Measurements from ENCODE around the gene GPR142.

Gene GPR142

GRCh38 chr17:74393346-74393942, 26.1 kb downstream of the GPR142 start:
- DNase-seq (no peak), ATAC-seq (ENCODE audit: insufficient read depth, low read depth) (no peak)
- Histone ChIP-seq H3K27me3 (ENCODE audit: insufficient read depth, low read length, poor library complexity) (peaks cover 3% of the 10 kb centered on the region), H3K4me1 (ENCODE audit: insufficient read depth, low read length) (no peaks in the 10 kb centered on the region), H2AFZ (ENCODE audit: low read depth, low read length) (no peak overlapping the region), H3K9ac (ENCODE audit: low read depth, low read length) (no peak overlapping the region), H3K36me3 (ENCODE audit: insufficient read depth, low read length) (no peaks in the 10 kb centered on the region), H3K27ac (ENCODE audit: low read length) (no peak overlapping the region), H3K4me3 (ENCODE audit: low read depth in 1 of 2, low read length in 2 of 2) (no peak overlapping the region), H4K20me1 (ENCODE audit: insufficient read depth, low read length) (no peaks in the 10 kb centered on the region), H3K4me2 (ENCODE audit: insufficient read depth, low read length) (no peak overlapping the region), H3K9me3 (ENCODE audit: insufficient read depth, low read length, severe bottlenecking) (no peaks in the 10 kb centered on the region), H3K79me2 (ENCODE audit: insufficient read depth, low read length) (no peaks in the 10 kb centered on the region)
- TF ChIP-seq CTCF (IDR thresholded peaks at IDR 0.05; ENCODE audit: borderline replicate concordance, extremely low read depth, low read length, poor library complexity, severe bottlenecking): no peak
- TF ChIP-seq EZH2 (IDR thresholded peaks at IDR 0.05; ENCODE audit: borderline replicate concordance, low read depth, low read length, severe bottlenecking): no peak

GRCh38 chr17:74394275-74394950, 27.1 kb downstream of the GPR142 start:
- ATAC-seq (ENCODE audit: insufficient read depth, low read depth) (no peak), DNase-seq (no peak)
- Histone ChIP-seq H3K4me3 (ENCODE audit: low read depth in 1 of 2, low read length in 2 of 2) (no peak overlapping the region), H3K9ac (ENCODE audit: low read depth, low read length) (no peak overlapping the region), H3K36me3 (ENCODE audit: insufficient read depth, low read length) (no peaks in the 10 kb centered on the region), H3K4me2 (ENCODE audit: insufficient read depth, low read length) (no peak overlapping the region), H3K27ac (ENCODE audit: low read length) (no peak overlapping the region), H3K27me3 (ENCODE audit: insufficient read depth, low read length, poor library complexity) (peaks cover 3% of the 10 kb centered on the region), H3K9me3 (ENCODE audit: insufficient read depth, low read length, severe bottlenecking) (no peaks in the 10 kb centered on the region), H4K20me1 (ENCODE audit: insufficient read depth, low read length) (no peaks in the 10 kb centered on the region; the same call in 1 of the 2 replicates), H3K79me2 (ENCODE audit: insufficient read depth, low read length) (no peaks in the 10 kb centered on the region), H3K4me1 (ENCODE audit: insufficient read depth, low read length) (no peaks in the 10 kb centered on the region), H2AFZ (ENCODE audit: low read depth, low read length) (no peak overlapping the region)
- TF ChIP-seq CTCF (IDR thresholded peaks at IDR 0.05; ENCODE audit: borderline replicate concordance, extremely low read depth, low read length, poor library complexity, severe bottlenecking): no peak
- no peak for TF ChIP-seq EZH2 (IDR thresholded peaks at IDR 0.05; ENCODE audit: borderline replicate concordance, low read depth, low read length, severe bottlenecking)

- no peak for ATAC-seq (ENCODE audit: insufficient read depth, low read depth)
- Histone ChIP-seq H3K4me1 (ENCODE audit: insufficient read depth, low read length) (no peaks in the 10 kb centered on the region), H3K4me2 (ENCODE audit: insufficient read depth, low read length) (no peak overlapping the region), H3K27me3 (ENCODE audit: insufficient read depth, low read length, poor library complexity) (peaks cover 5% of the 10 kb centered on the region), H3K9ac (ENCODE audit: low read depth, low read length) (no peak overlapping the region), H2AFZ (ENCODE audit: low read depth, low read length) (no peak overlapping the region), H3K79me2 (ENCODE audit: insufficient read depth, low read length) (no peaks in the 10 kb centered on the region), H3K27ac (ENCODE audit: low read length) (no peak overlapping the region), H3K4me3 (ENCODE audit: low read depth in 1 of 2, low read length in 2 of 2) (no peak overlapping the region), H3K36me3 (ENCODE audit: insufficient read depth, low read length) (no peaks in the 10 kb centered on the region), H3K9me3 (ENCODE audit: insufficient read depth, low read length, severe bottlenecking) (no peaks in the 10 kb centered on the region), H4K20me1 (ENCODE audit: insufficient read depth, low read length) (no peaks in the 10 kb centered on the region; the same call in 1 of the 2 replicates)
- no peak for DNase-seq
- TF ChIP-seq EZH2 (IDR thresholded peaks at IDR 0.05; ENCODE audit: borderline replicate concordance, low read depth, low read length, severe bottlenecking) (no peak), CTCF (IDR thresholded peaks at IDR 0.05; ENCODE audit: borderline replicate concordance, extremely low read depth, low read length, poor library complexity, severe bottlenecking) (no peak)
These were observed 27.7 kb downstream of the GPR142 start for GRCh38 chr17:74394977-74395376.
